Gastroesophageal sphincter (tissue), 4 donors: ENCODE data around the gene MCCD1. TPM values are rescaled to one million over a fixed set of nuclear protein-coding genes. Genes with fewer than 3 reads are reported as not detected.

Experiments
- ATAC-seq: fragments of 150-250 bp; one replicate; pipeline ENCODE4 v1.9.1; 2016; ENCODE audit warnings: mild to moderate bottlenecking, moderate library complexity
- H3K27ac ChIP-seq, 4 donors: fragments of 200-600 bp; sonication (generic) in 3 of 4; 1 replicate in 3 of 4; 2 replicates in 1 of 4; pipeline ENCODE4 v1.5.1; 2016 to 2019
- H3K27me3 ChIP-seq: fragments of 200-600 bp; sonication (generic); one replicate; pipeline ENCODE4 v1.5.1; 2019
- H3K36me3 ChIP-seq, 2 donors: fragments of 200-600 bp; sonication (generic); one replicate each; pipeline ENCODE4 v1.5.1; 2019; ENCODE audit warnings: control low read depth in 1 of 2
- H3K4me1 ChIP-seq, 3 donors: fragments of 200-600 bp; sonication (generic); 1 replicate in 2 of 3; 2 replicates in 1 of 3; pipeline ENCODE4 v1.5.1; 2016 to 2019; ENCODE audit warnings: control low read depth in 2 of 3
- H3K4me3 ChIP-seq, 2 donors: fragments of 200-600 bp; sonication (generic); one replicate each; pipeline ENCODE4 v1.5.1; 2019; ENCODE audit warnings: mild to moderate bottlenecking in 1 of 2, moderate library complexity in 1 of 2
- H3K9me3 ChIP-seq, 3 donors: fragments of 200-600 bp; sonication (generic); one replicate each; pipeline ENCODE4 v1.5.1; 2017 to 2019; ENCODE audit warnings: control low read depth in 2 of 3
- CTCF ChIP-seq, 4 experiments: fragments of 200-600 bp in 2 of 4; fragments of 450-650 bp in 2 of 4; sonication (generic) in 1 of 4; IDR thresholded peaks; one replicate each; pipeline ENCODE4 v1.5.1; 2017 to 2019; ENCODE audit warnings: antibody characterized with exemption in 4 of 4, mild to moderate bottlenecking in 2 of 4, moderate library complexity in 2 of 4
- EP300 ChIP-seq: sonication (generic); formaldehyde crosslinking; IDR thresholded peaks from one replicate; pipeline ENCODE4 v1.6.1; 2017; ENCODE audit warnings: antibody characterized with exemption, mild to moderate bottlenecking
- POLR2A ChIP-seq, 2 donors: fragments of 450-650 bp; IDR thresholded peaks; one replicate each; pipeline ENCODE4 v1.6.1; 2017; ENCODE audit warnings: antibody characterized with exemption in 2 of 2, mild to moderate bottlenecking in 2 of 2, moderate library complexity in 1 of 2
- POLR2AphosphoS5 ChIP-seq: sonication (generic); formaldehyde crosslinking; IDR thresholded peaks from one replicate; pipeline ENCODE4 v1.6.1; 2017; ENCODE audit warnings: antibody characterized with exemption
- WGBS, 2 donors: methylation state at CpG; one replicate each; pipeline ENCODE4 v1.1.5; 2018; ENCODE audit warnings: low coverage in 1 of 2; 5-methylcytosine and 5-hydroxymethylcytosine counted together
- total RNA-seq, 4 donors: library from RNA; depleted of rRNA; stranded (reverse); fragments of >200 nt; gene quantifications; one replicate each; pipeline ENCODE4 v1.1.0, GENCODE V29; 2016

MCCD1 gene
- total RNA-seq, 4 donors from 2014 or later = not detected

GRCh38 chr6:31558631-31559500, 30.1 kb downstream of the MCCD1 start:
- no peak for TF ChIP-seq POLR2AphosphoS5
- no peak for TF ChIP-seq CTCF (IDR thresholded peaks at IDR 0.05)
- TF ChIP-seq POLR2A (IDR thresholded peaks at IDR 0.05) = no peak
- no peak for TF ChIP-seq EP300
- Histone ChIP-seq H3K27ac (peak overlapping the region in 3 of 4 donors; percentile 48 to 64 (median 56)), H3K36me3 (peaks cover 0 to 66% of the 10 kb centered on the region in 2 donors), H3K4me3 (no peak overlapping the region), H3K27me3 (no peaks in the 10 kb centered on the region), H3K4me1 (peaks cover 0 to 39% (median 0%) of the 10 kb centered on the region in 3 donors), H3K9me3 (no peaks in the 10 kb centered on the region)
- 57 to 83% methylated on average over 4 to 9 of the region's 14 CpGs for WGBS, 2 donors
- peak; percentile 35 for ATAC-seq

- ATAC-seq = no peak
- Histone ChIP-seq H3K4me3 (no peak overlapping the region), H3K27me3 (no peaks in the 10 kb centered on the region), H3K27ac (peak overlapping the region in 3 of 4 donors; percentile 48 to 64 (median 56)), H3K9me3 (no peaks in the 10 kb centered on the region), H3K4me1 (peaks cover 0 to 39% (median 0%) of the 10 kb centered on the region in 3 donors), H3K36me3 (peaks cover 0 to 66% of the 10 kb centered on the region in 2 donors)
- WGBS, 2 donors = 50 to 60% methylated on average over 2 to 3 of the region's 4 CpGs
- no peak for TF ChIP-seq POLR2A (IDR thresholded peaks at IDR 0.05)
- no peak for TF ChIP-seq CTCF (IDR thresholded peaks at IDR 0.05)
- TF ChIP-seq EP300 = no peak
- TF ChIP-seq POLR2AphosphoS5 = no peak
Measured at GRCh38 chr6:31559606-31559957, 30.8 kb downstream of the MCCD1 start.

GRCh38 chr6:31559958-31560696, 31.4 kb downstream of the MCCD1 start:
- Histone ChIP-seq H3K27ac (peak overlapping the region in 3 of 4 donors; percentile 48 to 64 (median 56)), H3K36me3 (peaks cover 0 to 62% of the 10 kb centered on the region in 2 donors), H3K4me3 (no peak overlapping the region), H3K4me1 (peaks cover 0 to 39% (median 0%) of the 10 kb centered on the region in 3 donors), H3K27me3 (no peaks in the 10 kb centered on the region), H3K9me3 (no peaks in the 10 kb centered on the region)
- WGBS, 2 donors = 66 to 79% methylated on average over 6 to 7 of the region's 7 CpGs
- peak; percentile 70 for ATAC-seq
- TF ChIP-seq POLR2A (IDR thresholded peaks at IDR 0.05) (no peak), POLR2AphosphoS5 (peak; percentile 65)

- Histone ChIP-seq H3K27me3 (no peaks in the 10 kb centered on the region), H3K36me3 (peaks cover 0 to 57% of the 10 kb centered on the region in 2 donors), H3K4me3 (no peak overlapping the region), H3K27ac (peak overlapping the region in 3 of 4 donors; percentile 48 to 64 (median 56)), H3K4me1 (peaks cover 0 to 39% (median 0%) of the 10 kb centered on the region in 3 donors), H3K9me3 (no peaks in the 10 kb centered on the region)
- no peak for TF ChIP-seq EP300
- no peak for TF ChIP-seq CTCF (IDR thresholded peaks at IDR 0.05)
- no peak for TF ChIP-seq POLR2AphosphoS5
- no peak for TF ChIP-seq POLR2A (IDR thresholded peaks at IDR 0.05)
- ATAC-seq = no peak
Measured at GRCh38 chr6:31560697-31561058, 31.9 kb downstream of the MCCD1 start.

GRCh38 chr6:31567531-31568370, 39.0 kb downstream of the MCCD1 start:
- TF ChIP-seq CTCF (IDR thresholded peaks at IDR 0.05) = no peak
- ATAC-seq = no peak
- H3K27ac ChIP-seq = no peak overlapping the region
- H3K4me1 ChIP-seq = no peaks in the 10 kb centered on the region
- H3K27me3 ChIP-seq = peaks cover 50% of the 10 kb centered on the region
- no peaks in the 10 kb centered on the region for H3K9me3 ChIP-seq
- 31 to 35% methylated on average over 6 to 7 of the region's 9 CpGs for WGBS, 2 donors
- H3K4me3 ChIP-seq = no peak overlapping the region
- H3K36me3 ChIP-seq = no peaks in the 10 kb centered on the region
